PC-9 (cell line): Measurements from ENCODE around the gene GNAI1.

Experiments
- CTCF ChIP-seq: fragments of 200-600 bp; sonication (generic); conservative IDR thresholded peaks from 2 replicates; pipeline ENCODE4 v1.6.1; 2017; ENCODE audit warnings: mixed run types, antibody characterized with exemption, mild to moderate bottlenecking, moderate library complexity
- EZH2 ChIP-seq: fragments of 200-600 bp; sonication (generic); IDR thresholded peaks from 2 replicates; pipeline ENCODE4 v1.8.0; 2017; ENCODE audit warnings: antibody characterized with exemption, low read depth

GRCh38 chr7:80189638-80190037 lies 55.0 kb downstream of the GNAI1 start:
- no peak for TF ChIP-seq EZH2
- no peak for TF ChIP-seq CTCF
